Measurements from ENCODE around the gene TIMP3.
A peak's percentile ranks its signal among the peaks of the same experiment; 100 is the strongest.

TIMP3 gene

GRCh38 chr22:32888976-32889375 lies 87.5 kb downstream of the TIMP3 start:
- no peak for DNase-seq

GRCh38 chr22:32896891-32897290 lies 95.4 kb downstream of the TIMP3 start:
- DNase-seq: no peak

DNA sequence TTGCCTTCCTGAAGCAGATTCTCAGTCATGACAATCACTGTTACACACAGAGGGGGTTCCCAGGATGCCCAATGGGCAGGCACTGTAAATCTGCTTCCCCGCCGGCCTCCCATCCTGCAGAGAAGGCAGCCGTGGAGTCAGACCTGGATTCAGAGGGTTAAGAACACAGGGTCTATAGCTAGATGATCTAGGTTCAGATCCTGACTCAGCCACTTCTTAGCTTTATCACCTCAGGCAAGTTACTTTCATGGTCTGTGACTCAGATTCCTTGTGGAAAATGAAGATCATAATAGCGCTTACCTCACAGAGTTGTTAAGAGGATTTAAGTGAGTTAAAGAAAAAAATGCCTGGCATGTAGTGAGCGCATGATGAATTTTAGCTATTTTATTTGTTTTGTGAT lies 95.9 kb downstream of the TIMP3 start:
- no peak for DNase-seq

DNA sequence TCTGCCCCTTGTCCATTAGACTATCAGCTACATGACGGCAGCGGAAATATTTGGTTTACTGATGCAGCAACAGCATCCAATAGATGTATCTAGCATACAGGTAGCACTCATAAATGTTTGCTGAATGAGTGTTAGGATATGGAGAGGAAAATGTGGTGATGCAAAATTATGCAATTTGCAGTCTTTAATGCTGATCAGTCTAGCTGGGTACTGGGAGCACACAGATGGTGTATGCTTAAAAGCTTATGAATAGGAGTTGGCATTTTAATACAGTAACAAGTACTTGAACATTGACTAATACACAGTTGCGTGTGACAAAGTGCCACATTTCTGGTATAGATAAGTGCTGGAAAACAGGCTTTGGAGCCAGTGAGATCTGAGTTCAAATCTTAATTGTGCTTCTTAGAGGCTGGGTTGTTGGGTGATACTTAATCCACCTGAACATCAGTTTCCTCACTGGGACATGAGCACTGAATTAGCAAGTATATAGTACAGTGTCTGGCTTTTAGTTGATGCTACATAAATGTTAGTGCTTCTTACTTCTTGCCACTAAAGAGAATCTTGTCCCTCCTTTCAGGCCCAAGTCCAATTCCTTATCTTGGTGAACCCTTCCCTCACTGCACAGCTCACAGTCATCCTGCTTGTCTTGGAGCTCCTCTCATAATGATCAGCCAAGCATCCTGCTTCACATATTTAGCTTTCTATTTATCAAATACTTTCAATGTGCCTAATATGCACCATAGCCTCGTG lies 99.6 kb downstream of the TIMP3 start:
- no peak for DNase-seq

- DNase-seq: no peak
Measured at GRCh38 chr22:32901925-32902324, 100.4 kb downstream of the TIMP3 start.

DNA sequence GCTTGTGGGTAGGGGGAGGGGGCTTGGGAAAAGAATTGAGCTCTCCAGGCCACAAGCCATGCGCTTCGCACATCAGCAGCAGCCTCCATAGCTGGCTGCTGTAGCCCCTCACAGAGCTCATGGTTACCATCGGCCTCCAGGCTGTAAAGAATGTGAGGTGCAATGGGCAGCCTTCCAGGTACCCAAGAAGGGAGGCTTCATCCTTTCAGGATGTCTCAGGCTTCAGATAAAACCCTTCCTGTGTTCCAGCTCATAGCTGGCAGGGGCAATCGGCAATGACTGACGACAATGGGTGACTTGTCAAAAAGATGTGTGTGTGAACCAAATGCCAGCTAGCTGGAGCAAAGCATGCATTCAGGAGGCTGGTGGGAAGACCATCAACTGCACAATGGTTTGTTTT lies 102.0 kb downstream of the TIMP3 start:
- DNase-seq: no peak

DNA sequence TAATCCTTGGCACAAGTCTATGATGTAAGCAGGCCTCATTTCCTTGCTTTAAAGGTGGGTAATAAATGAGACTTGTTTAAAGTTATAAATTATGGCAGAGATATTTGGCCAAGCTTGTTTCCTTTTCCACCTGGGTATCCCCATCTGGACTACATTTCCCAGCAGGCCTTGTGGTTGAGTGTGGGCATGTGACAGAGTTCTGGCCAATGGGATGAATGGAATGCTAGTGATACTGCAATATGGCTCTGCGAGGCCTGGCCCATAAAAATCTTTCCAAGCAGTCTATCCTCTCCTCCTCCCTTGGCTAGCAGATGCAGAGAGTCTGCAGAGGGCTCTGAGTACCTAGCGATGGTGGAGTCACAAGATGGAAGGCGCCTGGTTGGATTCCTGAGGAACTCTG lies 102.5 kb downstream of the TIMP3 start:
- DNase-seq: peak in 1 of 2 experiments; percentile 14

- DNase-seq: no peak
Measured at GRCh38 chr22:32905400-32905799, 103.9 kb downstream of the TIMP3 start.

DNA sequence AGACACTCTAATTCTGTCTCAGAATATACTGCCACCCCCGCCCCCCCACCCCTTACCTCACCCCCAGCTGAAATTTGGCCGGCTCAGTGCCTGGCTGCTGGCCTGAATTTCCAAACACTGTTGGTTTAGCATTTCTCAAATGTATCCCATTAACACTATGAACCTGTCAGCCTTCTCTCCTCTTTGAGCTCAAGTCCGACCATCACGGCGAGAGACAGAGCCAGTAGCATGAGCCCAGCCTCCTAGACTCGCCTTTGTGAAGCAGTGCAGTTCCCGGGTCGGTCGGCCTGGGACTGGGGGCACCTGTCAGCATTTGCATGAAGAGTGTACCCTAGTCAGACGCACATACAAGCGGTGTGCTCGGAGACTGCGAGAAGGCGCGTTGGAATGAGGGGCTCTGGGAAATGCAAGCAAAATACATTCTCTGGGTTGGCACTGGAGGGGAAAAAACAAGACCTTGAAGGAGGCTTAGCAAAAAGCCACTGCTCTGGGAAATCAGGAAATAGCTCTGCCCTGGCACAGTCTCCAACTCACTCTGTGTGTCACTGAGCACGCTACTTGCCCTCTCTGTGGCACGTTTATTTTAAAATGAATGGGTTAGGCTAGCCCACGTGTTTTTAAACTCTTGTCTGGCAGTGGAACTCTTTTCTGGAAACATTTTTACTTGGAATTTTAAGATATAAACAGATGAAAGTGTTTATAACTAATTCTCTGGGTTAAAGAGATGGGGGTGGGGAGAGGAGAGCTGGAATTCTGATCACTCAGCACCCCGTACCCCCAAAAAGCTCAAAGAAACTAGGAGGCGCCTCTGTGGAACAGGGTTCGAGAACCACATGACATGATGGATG lies 108.3 kb downstream of the TIMP3 start:
- DNase-seq: no peak

- DNase-seq: no peak
Measured at GRCh38 chr22:32910429-32910772, 108.9 kb downstream of the TIMP3 start.

DNA sequence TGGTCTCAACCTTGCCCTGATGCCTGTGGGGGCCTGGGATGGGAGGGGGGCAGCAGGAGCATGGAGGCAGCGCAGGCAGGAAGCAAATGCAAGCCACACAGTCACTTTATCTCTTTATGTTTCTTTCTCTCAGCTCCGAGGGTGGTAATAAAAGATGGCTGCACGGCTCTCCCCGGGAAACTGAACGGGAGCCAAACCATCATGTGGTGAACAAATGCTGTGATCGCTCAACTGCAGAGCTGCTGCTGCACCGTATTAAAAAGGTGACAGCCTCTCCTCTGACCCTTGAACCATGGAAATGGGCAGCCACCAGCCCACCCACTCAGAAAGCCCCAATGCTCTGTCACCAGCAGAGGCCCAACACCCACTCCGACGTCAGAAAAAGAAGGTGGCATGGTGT lies 110.0 kb downstream of the TIMP3 start:
- DNase-seq: no peak
